T-cell (primary cell): ENCODE data around the gene TMEM156. TPM values are rescaled to one million over a fixed set of nuclear protein-coding genes. Genes with fewer than 3 reads are reported as not detected.

Experiments used
- ATAC-seq, 4 experiments: fragments of 200-7000 bp in 3 of 4; fragments of 150-1000 bp in 1 of 4; cut with Tn5 transposase; replicated peaks in 1 of 4; 1 replicate in 3 of 4; 2 replicates in 1 of 4; pipeline ENCODE4 v1.10.0; 2021; ENCODE audit warnings: moderate library complexity in 3 of 4, mild to moderate bottlenecking in 2 of 4, moderate number of reproducible peaks in 1 of 4
- CTCF ChIA-PET, 2 donors: fragments of 300-600 bp; sonication (Branson Sonifier 250); formaldehyde crosslinking; loops; one replicate each; lab custom pipeline; 2022; ENCODE audit warnings: antibody characterized with exemption in 2 of 2; lab: Charles Lee
- POLR2A ChIA-PET, 2 donors: fragments of 300-600 bp; sonication (Branson Sonifier 250); formaldehyde crosslinking; loops; one replicate each; lab custom pipeline; 2022; ENCODE audit warnings: antibody characterized with exemption in 2 of 2; lab: Charles Lee
- DNase-seq, 35 experiments: peaks; one replicate each; pipeline versions ENCODE4 v3.0.0 to v3.0.0-alpha.2; 2013 to 2023
- H3K27ac ChIP-seq: one replicate; pipeline ENCODE4 v1.5.1; 2013; ENCODE audit warnings: low read length
- H3K27me3 ChIP-seq, 2 experiments: replicated peaks in 1 of 2; 1 replicate in 1 of 2; 2 replicates in 1 of 2; pipeline versions ENCODE4 v1.6.1 to v1.7.0; 2013; ENCODE audit warnings: low read length in 1 of 2, mixed read lengths in 1 of 2; ENCODE audit not compliant: control insufficient read depth in 2 of 2, insufficient read depth in 2 of 2; ENCODE audit errors: extremely low read depth in 1 of 2
- H3K36me3 ChIP-seq, 2 donors: 1 replicate in 1 of 2; 2 replicates in 1 of 2; pipeline versions ENCODE4 v1.6.1 to v1.7.0; 2013; ENCODE audit warnings: low read length in 1 of 2; ENCODE audit not compliant: control insufficient read depth in 2 of 2, insufficient read depth in 1 of 2; ENCODE audit errors: extremely low read depth in 1 of 2
- H3K4me1 ChIP-seq, 2 experiments: 1 replicate in 1 of 2; 2 replicates in 1 of 2; pipeline versions ENCODE4 v1.6.1 to v1.7.0; 2013; ENCODE audit warnings: low read length in 2 of 2, mixed read lengths in 1 of 2; ENCODE audit not compliant: insufficient read depth in 2 of 2, control insufficient read depth in 1 of 2; ENCODE audit errors: extremely low read depth in 1 of 2
- H3K4me3 ChIP-seq, 2 donors: 1 replicate in 1 of 2; 2 replicates in 1 of 2; pipeline versions ENCODE4 v1.5.1 to v1.7.0; 2013; ENCODE audit warnings: mild to moderate bottlenecking in 2 of 2, low read length in 1 of 2, moderate library complexity in 1 of 2; ENCODE audit not compliant: control insufficient read depth in 1 of 2; ENCODE audit errors: extremely low read depth in 1 of 2
- H3K9me3 ChIP-seq: 2 replicates; pipeline ENCODE4 v1.7.0; 2013
- H3K27ac Mint-ChIP-seq, 2 donors: one replicate each; pipeline ENCODE4 v1.8.0; 2020 to 2021; ENCODE audit warnings: mild to moderate bottlenecking in 2 of 2, mixed read lengths in 2 of 2
- H3K27me3 Mint-ChIP-seq, 2 donors: one replicate each; pipeline ENCODE4 v1.8.0; 2021 to 2022; ENCODE audit warnings: mixed read lengths in 2 of 2
- H3K36me3 Mint-ChIP-seq: one replicate; pipeline ENCODE4 v1.8.0; 2021; ENCODE audit warnings: mixed read lengths
- H3K4me1 Mint-ChIP-seq, 3 donors: one replicate each; pipeline ENCODE4 v1.8.0; 2020 to 2022; ENCODE audit warnings: mixed read lengths in 3 of 3, mild to moderate bottlenecking in 1 of 3
- H3K4me3 Mint-ChIP-seq, 3 donors: one replicate each; pipeline ENCODE4 v1.8.0; 2020 to 2022; ENCODE audit warnings: mild to moderate bottlenecking in 3 of 3, mixed read lengths in 3 of 3, moderate library complexity in 3 of 3
- H3K9me3 Mint-ChIP-seq, 3 donors: one replicate each; pipeline ENCODE4 v1.8.0; 2020 to 2022; ENCODE audit warnings: mixed read lengths in 3 of 3
- WGBS: methylation state at CpG from one replicate; pipeline ENCODE4 v1.1.5; 2013; ENCODE audit warnings: missing lambda C conversion rate; ENCODE audit not compliant: insufficient coverage; 5-methylcytosine and 5-hydroxymethylcytosine counted together
- total RNA-seq, 35 experiments: library from RNA in 6 of 35; stranded (reverse) in 6 of 35; fragments of 120-200 nt in 1 of 35; gene quantifications; one replicate each; pipeline versions ENCODE4 v1.2.1 to v1.2.4 and lab custom pipeline; 2013 to 2026

TMEM156 gene
- total RNA-seq, 5 donors from 2014 or later (not counting 1 experiment from before 2014, with no cell fraction given): 7.5 to 23.1 (median 12.5) TPM

- Mint-ChIP-seq H3K4me1 (peaks cover 14 to 48% (median 42%) of the 10 kb centered on the region in 3 donors), H3K27ac (no peak overlapping the region), H3K27me3 (no peaks in the 10 kb centered on the region), H3K36me3 (peaks cover 7% of the 10 kb centered on the region), H3K9me3 (no peaks in the 10 kb centered on the region), H3K4me3 (no peak overlapping the region)
- WGBS: 100% methylated on average over 2 of the region's 4 CpGs
- no peak for DNase-seq
- Histone ChIP-seq H3K27me3 (no peaks in the 10 kb centered on the region), H3K4me1 (peaks cover 0 to under 1% of the 10 kb centered on the region in 2 experiments), H3K36me3 (no peaks in the 10 kb centered on the region), H3K4me3 (no peak overlapping the region), H3K9me3 (no peaks in the 10 kb centered on the region), H3K27ac (no peak overlapping the region)
- ChIA-PET CTCF (interaction anchor here (0.5 to 1.0 kb wide), 2 partner anchors 151 to 406 kb away, joined by 3 read pairs; no protein-coding TSS in a partner anchor), POLR2A (no interaction called here)
- no peak for ATAC-seq
These were observed 21.8 kb upstream of the TMEM156 start for GRCh38 chr4:39053983-39054382.

GRCh38 chr4:39051492-39051891 lies 19.3 kb upstream of the TMEM156 start:
- 100% methylated on average over 1 of the region's 1 CpG for WGBS
- Mint-ChIP-seq H3K4me1 (peaks cover 31 to 69% (median 62%) of the 10 kb centered on the region in 3 donors), H3K4me3 (no peak overlapping the region), H3K36me3 (peaks cover 3% of the 10 kb centered on the region), H3K9me3 (no peaks in the 10 kb centered on the region), H3K27me3 (no peaks in the 10 kb centered on the region), H3K27ac (no peak overlapping the region)
- DNase-seq (no peak), ATAC-seq (no peak)
- Histone ChIP-seq H3K36me3 (no peaks in the 10 kb centered on the region), H3K9me3 (no peaks in the 10 kb centered on the region), H3K27ac (no peak overlapping the region), H3K27me3 (no peaks in the 10 kb centered on the region), H3K4me1 (peaks cover 4 to 19% of the 10 kb centered on the region in 2 experiments), H3K4me3 (no peak overlapping the region)
- ChIA-PET CTCF (interaction anchor here (0.6 to 1.1 kb wide), 3 partner anchors 19 to 150 kb away, joined by 3 to 5 read pairs (median 4); no protein-coding TSS in a partner anchor), POLR2A (interaction anchor here (0.5 to 1.0 kb wide), 3 partner anchors 22 to 212 kb away, joined by 3 to 7 read pairs (median 3); no protein-coding TSS in a partner anchor)

- H3K27me3 ChIP-seq: no peaks in the 10 kb centered on the region
- H3K4me3 Mint-ChIP-seq: no peak overlapping the region
- H3K27ac ChIP-seq: no peak overlapping the region
- ChIA-PET POLR2A (interaction anchor here in 1 of 2 donors (0.5 to 1.1 kb wide), 3 partner anchors 20 to 919 kb away, joined by 4 to 5 read pairs (median 4); no protein-coding TSS in a partner anchor), CTCF (interaction anchor here in 1 of 2 donors (0.5 to 1.1 kb wide), 5 partner anchors 24 to 433 kb away, joined by 3 to 6 read pairs (median 4); no protein-coding TSS in a partner anchor)
- H3K9me3 Mint-ChIP-seq: no peaks in the 10 kb centered on the region
- no peaks in the 10 kb centered on the region for H3K27me3 Mint-ChIP-seq
- no CpG with 5 or more reads among the region's 2 CpGs for WGBS
- DNase-seq: no peak
- no peaks in the 10 kb centered on the region for H3K9me3 ChIP-seq
- peak overlapping the region in 1 of 2 donors; percentile 1 for H3K27ac Mint-ChIP-seq
- H3K36me3 Mint-ChIP-seq: no peaks in the 10 kb centered on the region
- peaks cover 8 to 23% of the 10 kb centered on the region in 2 experiments for H3K4me1 ChIP-seq
- H3K36me3 ChIP-seq: no peaks in the 10 kb centered on the region
- H3K4me3 ChIP-seq: no peak overlapping the region
- ATAC-seq: no peak
- peaks cover 33 to 77% (median 68%) of the 10 kb centered on the region in 3 donors for H3K4me1 Mint-ChIP-seq
These were observed 18.4 kb upstream of the TMEM156 start for GRCh38 chr4:39050590-39050989.

GRCh38 chr4:39048311-39048710 lies 16.1 kb upstream of the TMEM156 start:
- Mint-ChIP-seq H3K27me3 (no peaks in the 10 kb centered on the region), H3K4me1 (peaks cover 46 to 78% (median 71%) of the 10 kb centered on the region in 3 donors), H3K4me3 (peak overlapping the region; percentile 7 to 46 (median 7)), H3K9me3 (no peaks in the 10 kb centered on the region), H3K36me3 (no peaks in the 10 kb centered on the region), H3K27ac (peak overlapping the region; percentile 74 to 85)
- Histone ChIP-seq H3K9me3 (no peaks in the 10 kb centered on the region), H3K27me3 (no peaks in the 10 kb centered on the region), H3K36me3 (no peaks in the 10 kb centered on the region), H3K4me1 (peaks cover 18 to 32% of the 10 kb centered on the region in 2 experiments), H3K4me3 (no peak overlapping the region), H3K27ac (peak overlapping the region; percentile 6)
- WGBS: no CpG with 5 or more reads among the region's 1 CpG
- peak in 1 of 4 experiments; percentile 10 for ATAC-seq
- POLR2A ChIA-PET: interaction anchor here in 1 of 2 donors (0.5 to 0.6 kb wide), 3 partner anchors 35 to 720 kb away, joined by 3 to 6 read pairs (median 5); no protein-coding TSS in a partner anchor
- DNase-seq: peak in 1 of 35 experiments; percentile 32
- CTCF ChIA-PET: interaction anchor here (0.5 to 0.6 kb wide), 2 partner anchors 72 to 85 kb away, joined by 4 to 5 read pairs; no protein-coding TSS in a partner anchor

GRCh38 chr4:39047681-39048080 lies 15.5 kb upstream of the TMEM156 start:
- Mint-ChIP-seq H3K27ac (peak overlapping the region; percentile 74 to 85), H3K27me3 (no peaks in the 10 kb centered on the region), H3K36me3 (no peaks in the 10 kb centered on the region), H3K9me3 (no peaks in the 10 kb centered on the region), H3K4me3 (peak overlapping the region; percentile 7 to 46 (median 7)), H3K4me1 (peaks cover 47 to 75% (median 71%) of the 10 kb centered on the region in 3 donors)
- no peaks in the 10 kb centered on the region for H3K9me3 ChIP-seq
- no peak for ATAC-seq
- no peak overlapping the region for H3K27ac ChIP-seq
- peaks cover 19 to 33% of the 10 kb centered on the region in 2 experiments for H3K4me1 ChIP-seq
- WGBS: no CpG with 5 or more reads among the region's 2 CpGs
- CTCF ChIA-PET: no interaction called here
- no peaks in the 10 kb centered on the region for H3K27me3 ChIP-seq
- H3K36me3 ChIP-seq: no peaks in the 10 kb centered on the region
- POLR2A ChIA-PET: interaction anchor here in 1 of 2 donors (0.5 kb wide), 2 partner anchors 35 to 229 kb away, joined by 3 to 5 read pairs; no protein-coding TSS in a partner anchor
- no peak for DNase-seq
- no peak overlapping the region for H3K4me3 ChIP-seq

- no peaks in the 10 kb centered on the region for H3K27me3 ChIP-seq
- ATAC-seq: no peak
- ChIA-PET POLR2A (interaction anchor here (0.5 to 1.1 kb wide), 5 partner anchors 9 to 665 kb away, joined by 4 to 15 read pairs (median 10); partner anchors contain the start of gene RPL9 (in 1 of the 2)), CTCF (interaction anchor here (0.5 to 3.0 kb wide), 7 partner anchors 16 to 1012 kb away, joined by 3 to 28 read pairs (median 4); partner anchors contain the start of gene TMEM156 (in 1 of the 2))
- Mint-ChIP-seq H3K36me3 (no peaks in the 10 kb centered on the region), H3K27me3 (no peaks in the 10 kb centered on the region), H3K4me1 (peaks cover 47 to 67% (median 65%) of the 10 kb centered on the region in 3 donors), H3K27ac (peak overlapping the region; percentile 84 to 94), H3K4me3 (peak overlapping the region; percentile 90 to 94 (median 90)), H3K9me3 (no peaks in the 10 kb centered on the region)
- H3K9me3 ChIP-seq: no peaks in the 10 kb centered on the region
- peak in 3 of 35 experiments; percentile 11 to 28 (median 18) for DNase-seq
- H3K4me3 ChIP-seq: peak overlapping the region in 1 of 2 donors; percentile 65
- H3K4me1 ChIP-seq: peaks cover 19 to 33% of the 10 kb centered on the region in 2 experiments
- peak overlapping the region; percentile 76 for H3K27ac ChIP-seq
- no peaks in the 10 kb centered on the region for H3K36me3 ChIP-seq
- no CpG with 5 or more reads among the region's 8 CpGs for WGBS
These were observed 14.0 kb upstream of the TMEM156 start for GRCh38 chr4:39046249-39046648.
